B cell (primary cell): ENCODE data around the gene CCDC88C.

ENCODE experiments used
- EZH2 ChIP-seq: IDR thresholded peaks from 2 replicates; pipeline ENCODE4 v1.6.1; 2012; ENCODE audit warnings: borderline replicate concordance, low read depth, mild to moderate bottlenecking, moderate library complexity, low read length; ENCODE audit not compliant: insufficient read depth, poor library complexity, severe bottlenecking
- TF ChIP-seq, protein P1 (sequence below): fragments of 200-600 bp; IDR thresholded peaks from one replicate; pipeline ENCODE4 v1.8.0; 2022; ENCODE audit warnings: antibody characterized with exemption, mild to moderate bottlenecking

DNA sequence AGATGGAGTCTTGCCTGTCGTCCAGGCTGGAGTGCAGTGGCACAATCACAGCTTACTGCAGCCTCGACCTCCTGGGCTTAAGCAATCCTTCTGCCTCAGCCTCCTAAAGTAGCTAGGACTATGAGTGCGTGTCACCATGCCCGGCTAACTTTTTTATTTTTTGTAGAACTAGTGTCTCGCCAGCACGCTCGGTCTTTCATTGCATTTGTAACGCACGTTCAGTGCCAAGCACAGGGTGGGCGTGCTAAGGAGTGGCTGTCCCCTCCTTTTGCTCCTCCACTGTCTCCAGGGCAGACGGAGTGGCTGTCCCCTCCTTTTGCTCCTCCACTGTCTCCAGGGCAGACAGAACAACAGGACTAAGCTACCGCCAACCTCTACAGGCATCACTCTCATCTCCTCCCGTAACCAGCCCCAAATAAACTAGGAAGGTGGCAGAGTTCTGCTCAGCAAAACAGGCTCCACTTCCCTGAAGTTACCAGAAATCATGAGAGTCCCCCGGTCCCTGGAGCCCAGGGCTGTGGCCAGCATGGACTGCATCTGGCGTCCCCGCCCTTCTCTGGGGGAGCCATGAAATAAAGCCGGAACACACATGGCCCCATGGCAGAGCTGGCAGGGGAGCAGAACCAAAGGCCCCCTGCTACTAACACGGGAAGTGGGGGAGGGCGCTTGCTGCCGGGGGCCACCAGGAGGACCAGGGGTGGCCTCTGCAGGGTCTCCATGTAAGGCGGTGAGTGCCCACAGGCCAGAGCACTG, 60.2 kb downstream of the CCDC88C start:
- TF ChIP-seq, protein P1, sequence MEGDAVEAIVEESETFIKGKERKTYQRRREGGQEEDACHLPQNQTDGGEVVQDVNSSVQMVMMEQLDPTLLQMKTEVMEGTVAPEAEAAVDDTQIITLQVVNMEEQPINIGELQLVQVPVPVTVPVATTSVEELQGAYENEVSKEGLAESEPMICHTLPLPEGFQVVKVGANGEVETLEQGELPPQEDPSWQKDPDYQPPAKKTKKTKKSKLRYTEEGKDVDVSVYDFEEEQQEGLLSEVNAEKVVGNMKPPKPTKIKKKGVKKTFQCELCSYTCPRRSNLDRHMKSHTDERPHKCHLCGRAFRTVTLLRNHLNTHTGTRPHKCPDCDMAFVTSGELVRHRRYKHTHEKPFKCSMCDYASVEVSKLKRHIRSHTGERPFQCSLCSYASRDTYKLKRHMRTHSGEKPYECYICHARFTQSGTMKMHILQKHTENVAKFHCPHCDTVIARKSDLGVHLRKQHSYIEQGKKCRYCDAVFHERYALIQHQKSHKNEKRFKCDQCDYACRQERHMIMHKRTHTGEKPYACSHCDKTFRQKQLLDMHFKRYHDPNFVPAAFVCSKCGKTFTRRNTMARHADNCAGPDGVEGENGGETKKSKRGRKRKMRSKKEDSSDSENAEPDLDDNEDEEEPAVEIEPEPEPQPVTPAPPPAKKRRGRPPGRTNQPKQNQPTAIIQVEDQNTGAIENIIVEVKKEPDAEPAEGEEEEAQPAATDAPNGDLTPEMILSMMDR: no peak
- no peak for TF ChIP-seq EZH2
